GM12878 (cell line): Measurements from ENCODE around the gene SOAT2. TPM values are rescaled to one million over a fixed set of nuclear protein-coding genes. Genes with fewer than 3 reads are reported as not detected.

ENCODE experiments used
- ATAC-seq: fragments of 200-7000 bp; cut with Tn5 transposase; 3 replicates; pipeline ENCODE4 v1.9.1; 2020; ENCODE audit warnings: mild to moderate bottlenecking, moderate library complexity
- BruUV-seq: library from RNA; stranded (reverse); fragments of 400-500 nt; replicated peaks from 2 replicates; lab custom pipeline; 2021; lab: Mats Ljungman, UMichigan
- CTCF ChIA-PET: fragments of 300-600 bp; sonication (Branson Sonifier 250); formaldehyde crosslinking; extraction: SDS; loops from one replicate; lab custom pipeline; 2021; ENCODE audit warnings: inconsistent platforms; lab: Yijun Ruan, JAX
- POLR2A ChIA-PET: fragments of 350-600 bp; formaldehyde crosslinking; extraction: SDS; loops from one replicate; lab custom pipeline; 2021; ENCODE audit warnings: inconsistent platforms; lab: Charles Lee
- RAD21 ChIA-PET: fragments of 300-600 bp; sonication (Branson Sonifier 250); formaldehyde crosslinking; loops from one replicate; lab custom pipeline; 2023; ENCODE audit warnings: antibody characterized with exemption; ENCODE audit not compliant: unreplicated experiment; lab: Charles Lee
- SMC1A ChIA-PET: fragments of 300-600 bp; sonication (Branson Sonifier 250); formaldehyde crosslinking; loops from one replicate; lab custom pipeline; 2023; ENCODE audit not compliant: unreplicated experiment, uncharacterized antibody; lab: Charles Lee
- DNase-seq: peaks from one replicate; pipeline ENCODE4 v3.0.0-alpha.2; 2011; ENCODE audit warnings: low read depth, low spot score
- FAIRE-seq: peaks from 3 replicates; lab custom pipeline; 2011; peaks lifted over from hg19 to GRCh38; lab: Jason Lieb, UNC
- H2AFZ ChIP-seq: 2 replicates; pipeline ENCODE4 v1.6.0; 2011; ENCODE audit warnings: low read depth, low read length, control low read depth; ENCODE audit not compliant: control insufficient read depth
- H3K27ac ChIP-seq: 2 replicates; pipeline ENCODE4 v1.5.1; 2011; ENCODE audit warnings: control low read depth; ENCODE audit not compliant: control insufficient read depth, insufficient read depth
- H3K27me3 ChIP-seq, 2 experiments: replicated peaks in 1 of 2; 2 replicates each; pipeline versions ENCODE4 v1.6.0 to v1.6.1; 2011; ENCODE audit warnings: low read length in 1 of 2; ENCODE audit not compliant: control insufficient read depth in 2 of 2, insufficient read depth in 2 of 2
- H3K36me3 ChIP-seq, 2 experiments: 2 replicates each; pipeline ENCODE4 v1.5.1; 2011; ENCODE audit warnings: low read length in 1 of 2; ENCODE audit not compliant: control insufficient read depth in 2 of 2, insufficient read depth in 2 of 2
- H3K4me1 ChIP-seq: 2 replicates; pipeline ENCODE4 v1.6.1; 2011; ENCODE audit warnings: mild to moderate bottlenecking, low read length, moderate library complexity, mixed read lengths; ENCODE audit not compliant: control insufficient read depth, insufficient read depth
- H3K4me2 ChIP-seq: 2 replicates; pipeline ENCODE4 v1.6.0; 2011; ENCODE audit warnings: control low read depth; ENCODE audit not compliant: control insufficient read depth, insufficient read depth
- H3K4me3 ChIP-seq: fragments of 200-600 bp; sonication (generic); 2 replicates; pipeline ENCODE4 v1.5.1; 2016
- H3K79me2 ChIP-seq: 2 replicates; pipeline ENCODE4 v1.6.0; 2011; ENCODE audit warnings: low read length; ENCODE audit not compliant: control insufficient read depth, insufficient read depth
- H3K9ac ChIP-seq: 2 replicates; pipeline ENCODE4 v1.8.0; 2011; ENCODE audit warnings: low read length, control low read depth, mixed read lengths; ENCODE audit not compliant: control insufficient read depth, insufficient read depth
- H3K9me3 ChIP-seq: replicated peaks from 3 replicates; pipeline ENCODE4 v1.5.1; 2011; ENCODE audit warnings: mild to moderate bottlenecking, low read length; ENCODE audit not compliant: control insufficient read depth, insufficient read depth
- H4K20me1 ChIP-seq: 2 replicates; pipeline ENCODE4 v1.6.0; 2011; ENCODE audit not compliant: control insufficient read depth, insufficient read depth
- CREB1 ChIP-seq: IDR thresholded peaks from 2 replicates; pipeline ENCODE4 v1.6.1; 2012; ENCODE audit warnings: low read depth, mild to moderate bottlenecking, inconsistent platforms
- CUX1 ChIP-seq: IDR thresholded peaks from 2 replicates; pipeline ENCODE4 v1.6.1; 2012; ENCODE audit warnings: improper control_type of control experiment, low read depth, low read length; ENCODE audit not compliant: insufficient replicate concordance
- ELK1 ChIP-seq: IDR thresholded peaks from 2 replicates; pipeline ENCODE4 v1.6.1; 2012; ENCODE audit warnings: low read depth, low read length, improper control_type of control experiment
- FOXK2 ChIP-seq: fragments of 450-650 bp; IDR thresholded peaks from 2 replicates; pipeline ENCODE4 v1.6.1; 2017; ENCODE audit warnings: mild to moderate bottlenecking, moderate library complexity
- IKZF1 ChIP-seq: fragments of 450-650 bp; conservative IDR thresholded peaks from 2 replicates; pipeline ENCODE4 v1.6.1; 2017; ENCODE audit warnings: antibody characterized with exemption, mild to moderate bottlenecking
- IKZF2 ChIP-seq, 2 experiments: fragments of 450-650 bp; IDR thresholded peaks; 2 replicates each; pipeline ENCODE4 v1.6.1; 2017; ENCODE audit warnings: mild to moderate bottlenecking in 2 of 2, moderate library complexity in 2 of 2
- IRF4 ChIP-seq: IDR thresholded peaks from 2 replicates; pipeline ENCODE4 v1.6.1; 2011; ENCODE audit warnings: low read depth, low read length
- KLF5 ChIP-seq: fragments of 450-650 bp; IDR thresholded peaks from 2 replicates; pipeline ENCODE4 v1.6.1; 2014; ENCODE audit warnings: mild to moderate bottlenecking; ENCODE audit not compliant: partially characterized antibody
- MTA3 ChIP-seq: IDR thresholded peaks from 2 replicates; pipeline ENCODE4 v1.6.1; 2012; ENCODE audit warnings: low read length, inconsistent platforms, borderline replicate concordance
- RUNX3 ChIP-seq: IDR thresholded peaks from 2 replicates; pipeline ENCODE4 v1.6.1; 2012; ENCODE audit warnings: low read length, inconsistent platforms
- SIN3A ChIP-seq: IDR thresholded peaks from 2 replicates; pipeline ENCODE4 v1.6.1; 2012; ENCODE audit warnings: low read depth, low read length, improper control_type of control experiment
- SIX5 ChIP-seq: IDR thresholded peaks from 2 replicates; pipeline ENCODE4 v1.6.1; 2011; ENCODE audit warnings: mild to moderate bottlenecking, low read depth, low read length, moderate library complexity; ENCODE audit not compliant: severe bottlenecking
- STAT3 ChIP-seq: IDR thresholded peaks from 2 replicates; pipeline ENCODE4 v1.6.1; 2011; ENCODE audit warnings: low read depth, low read length, improper control_type of control experiment
- ZNF207 ChIP-seq: fragments of 450-650 bp; IDR thresholded peaks from 2 replicates; pipeline ENCODE4 v1.6.1; 2014; ENCODE audit warnings: antibody characterized with exemption, mild to moderate bottlenecking, borderline replicate concordance
- ZNF622 ChIP-seq: fragments of 450-650 bp; IDR thresholded peaks from 2 replicates; pipeline ENCODE4 v1.6.1; 2017; ENCODE audit warnings: mild to moderate bottlenecking, inconsistent platforms
- in situ Hi-C: fragments of 300-500 bp; cut with MboI; formaldehyde crosslinking; loops from 9 replicates; pipeline ENCODE4 v1.14.3; 2018; ENCODE audit warnings: mixed read lengths
- intact Hi-C: fragments of 100-400 bp; cut with micrococcal nuclease; formaldehyde crosslinking; loops from one replicate; pipeline ENCODE4 v1.14.2; 2022; ENCODE audit not compliant: unreplicated experiment
- polyA plus RNA-seq, 11 experiments: library from polyadenylated mRNA; depleted of rRNA in 4 of 11; unstranded in 6 of 11; stranded (reverse) in 5 of 11; fragments of >200 nt; fragmentation: Nextera tagmentation in 4 of 11; fragmentation: Illumina TruSeq in 1 of 11; extraction: Ambion mirVana in 4 of 11; extraction: Trizol in 1 of 11; gene quantifications; 1 replicate in 1 of 11; 2 replicates in 10 of 11; pipeline versions ENCODE4 v1.2.1 to v1.2.3, GENCODE V29; 2011 to 2016; ENCODE audit warnings: inconsistent platforms in 2 of 11, missing spikeins in 2 of 11, low read depth in 1 of 11
- total RNA-seq, 4 experiments: library from RNA; depleted of rRNA in 3 of 4; stranded (reverse); fragments of >200 nt in 3 of 4; fragmentation: Illumina TruSeq in 1 of 4; extraction: Trizol in 1 of 4; gene quantifications; 2 replicates each; pipeline versions ENCODE4 v1.2.1 to v1.2.3, GENCODE V29; 2013 to 2021

Gene SOAT2
- total and polyA plus RNA-seq, 10 of the 15 experiments (the other 5 are each of a cell fraction or from before 2014, with no cell fraction given) = 0.08 to 1.7 (median 0.69) TPM

- no peaks in the 10 kb centered on the region for H3K9me3 ChIP-seq
- BruUV-seq = no TSS peak
- peak; percentile 71 for ATAC-seq
- CTCF ChIA-PET = interaction anchor here (0.6 to 3.8 kb wide), 3 partner anchors 12 to 105 kb away, joined by 3 to 18 read pairs (median 11); no protein-coding TSS in a partner anchor
- no peaks in the 10 kb centered on the region for H3K79me2 ChIP-seq
- TF ChIP-seq SIX5 (no peak), RUNX3 (no peak), CREB1 (no peak), SIN3A (no peak), IKZF2 (IDR thresholded peaks at IDR 0.05) (peak; percentile 66 to 69; a peak in 3 of 4 replicates), IRF4 (no peak), IKZF1 (peak; percentile 44), ELK1 (no peak), CUX1 (no peak), STAT3 (no peak), FOXK2 (no peak), KLF5 (no peak), ZNF207 (no peak), ZNF622 (no peak), MTA3 (no peak)
- peak; percentile 7 for FAIRE-seq
- H3K36me3 ChIP-seq = no peaks in the 10 kb centered on the region
- no peak overlapping the region for H3K4me3 ChIP-seq
- intact Hi-C loops = no loop called here
- no peak overlapping the region for H3K27ac ChIP-seq
- RAD21 ChIA-PET = interaction anchor here (0.8 kb wide), 1 partner anchor 12 kb away, joined by 5 read pairs; no protein-coding TSS in a partner anchor
- in situ Hi-C loops = no loop called here
- SMC1A ChIA-PET = interaction anchor here (1.5 kb wide), 1 partner anchor 11 kb away, joined by 6 read pairs; the partner anchor contains the start of gene SOAT2
- H3K4me1 ChIP-seq = no peaks in the 10 kb centered on the region
- H3K27me3 ChIP-seq = no peaks in the 10 kb centered on the region
- H2AFZ ChIP-seq = no peak overlapping the region
- H3K4me2 ChIP-seq = no peak overlapping the region
- no peaks in the 10 kb centered on the region for H4K20me1 ChIP-seq
- H3K9ac ChIP-seq = no peak overlapping the region
- POLR2A ChIA-PET = no interaction called here
- DNase-seq = no peak
Observed at GRCh38 chr12:53113951-53114350, 10.7 kb downstream of the SOAT2 start.
